ENCODE measurements around the gene HOTAIR.
A peak's percentile ranks its signal among the peaks of the same experiment; 100 is the strongest.

Gene HOTAIR

DNA sequence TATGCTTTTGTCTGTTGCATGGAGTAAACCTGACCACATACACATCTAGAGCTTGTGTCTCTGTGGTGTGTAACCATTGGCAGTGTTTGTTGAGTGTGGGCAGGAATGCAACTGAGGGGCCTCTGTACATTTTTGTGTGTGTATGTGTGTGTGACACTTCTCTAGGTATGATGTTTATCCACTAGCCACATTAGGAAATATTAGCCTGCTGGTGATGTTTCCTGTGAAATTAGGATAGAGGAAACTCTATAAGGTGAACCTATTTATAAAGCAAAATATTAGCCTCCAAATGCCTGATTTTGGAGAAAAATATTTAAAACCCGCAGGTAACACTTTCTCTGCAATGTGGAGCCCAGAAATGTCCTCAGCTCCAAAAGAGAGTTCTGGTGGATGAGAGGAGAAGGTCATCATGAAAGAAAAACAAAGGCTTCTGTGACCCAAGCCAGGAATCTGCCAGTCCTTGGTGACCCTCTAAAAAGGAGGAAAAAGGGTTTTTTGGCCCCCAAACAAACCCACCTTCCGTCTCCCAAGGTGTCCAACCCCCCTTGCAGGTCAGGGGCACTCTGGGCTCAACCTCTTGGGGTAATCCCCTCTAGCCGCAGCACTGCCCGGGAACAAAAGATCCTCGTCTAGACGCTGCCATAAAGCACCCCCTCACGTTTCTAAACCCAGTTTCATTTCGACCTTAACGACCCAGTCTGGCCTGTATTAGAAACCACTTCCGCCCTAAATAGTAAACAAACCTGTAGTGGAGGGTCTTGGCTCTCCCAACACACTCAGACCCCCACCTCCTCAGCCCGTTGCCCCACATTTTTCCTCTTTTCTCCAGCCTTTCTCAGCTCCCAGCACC is 3.1 kb upstream of the HOTAIR start:
- Mint-ChIP-seq H3K4me1 (peaks cover 42% of the 10 kb centered on the region), H3K9me3 (no peaks in the 10 kb centered on the region), H3K4me3 (no peak overlapping the region), H3K27ac (no peak overlapping the region), H3K27me3 (peaks cover 98% of the 10 kb centered on the region)
- no peak for DNase-seq
- no peak for ATAC-seq

DNA sequence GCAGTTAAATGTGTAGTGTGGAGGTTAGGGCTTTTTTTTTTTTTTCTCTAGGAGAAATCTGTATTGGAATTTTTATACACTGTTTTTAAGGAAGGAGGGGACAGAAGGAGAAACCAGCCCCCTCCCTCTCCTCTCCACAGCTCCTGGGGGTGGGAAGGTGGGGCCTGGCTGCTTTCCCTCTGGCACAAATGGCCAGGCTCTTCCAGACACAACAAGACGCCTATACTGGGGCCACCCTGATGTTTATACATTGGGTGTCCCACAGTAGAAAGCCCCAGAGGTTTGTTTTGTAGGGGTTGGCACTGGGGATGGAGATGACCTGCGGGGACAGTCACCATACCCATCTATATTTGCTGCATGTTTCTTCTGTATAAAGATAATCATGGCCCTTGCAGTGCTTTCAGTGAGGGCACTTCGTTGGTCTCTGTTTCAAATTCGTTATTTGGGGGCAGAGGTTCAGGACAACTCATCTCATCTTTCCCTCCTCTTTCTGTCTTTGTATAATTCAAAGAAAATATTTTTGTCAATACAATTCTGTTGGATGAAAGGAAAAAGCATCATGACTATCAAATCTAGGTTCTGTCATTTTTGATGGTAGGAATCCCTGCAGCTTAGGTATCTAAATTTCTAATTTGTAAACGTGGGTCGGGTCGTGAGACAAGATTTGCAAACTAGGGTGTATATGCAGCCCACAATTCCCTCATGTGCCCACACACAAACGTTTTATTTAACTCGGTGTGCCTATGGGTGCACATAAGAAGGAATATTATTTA is 2.3 kb upstream of the HOTAIR start:
- ATAC-seq, result no peak
- Mint-ChIP-seq H3K9me3 (no peaks in the 10 kb centered on the region), H3K27me3 (peaks cover 98% of the 10 kb centered on the region), H3K4me1 (peaks cover 43% of the 10 kb centered on the region), H3K27ac (no peak overlapping the region), H3K4me3 (no peak overlapping the region)
- DNase-seq, result no peak

- Mint-ChIP-seq H3K9me3 (no peaks in the 10 kb centered on the region), H3K4me1 (peaks cover 43% of the 10 kb centered on the region), H3K27ac (no peak overlapping the region), H3K27me3 (peaks cover 98% of the 10 kb centered on the region), H3K4me3 (no peak overlapping the region)
- DNase-seq (no peak), ATAC-seq (no peak)
These were observed 1.5 kb upstream of the HOTAIR start for GRCh38 chr12:53976172-53976822.

DNA sequence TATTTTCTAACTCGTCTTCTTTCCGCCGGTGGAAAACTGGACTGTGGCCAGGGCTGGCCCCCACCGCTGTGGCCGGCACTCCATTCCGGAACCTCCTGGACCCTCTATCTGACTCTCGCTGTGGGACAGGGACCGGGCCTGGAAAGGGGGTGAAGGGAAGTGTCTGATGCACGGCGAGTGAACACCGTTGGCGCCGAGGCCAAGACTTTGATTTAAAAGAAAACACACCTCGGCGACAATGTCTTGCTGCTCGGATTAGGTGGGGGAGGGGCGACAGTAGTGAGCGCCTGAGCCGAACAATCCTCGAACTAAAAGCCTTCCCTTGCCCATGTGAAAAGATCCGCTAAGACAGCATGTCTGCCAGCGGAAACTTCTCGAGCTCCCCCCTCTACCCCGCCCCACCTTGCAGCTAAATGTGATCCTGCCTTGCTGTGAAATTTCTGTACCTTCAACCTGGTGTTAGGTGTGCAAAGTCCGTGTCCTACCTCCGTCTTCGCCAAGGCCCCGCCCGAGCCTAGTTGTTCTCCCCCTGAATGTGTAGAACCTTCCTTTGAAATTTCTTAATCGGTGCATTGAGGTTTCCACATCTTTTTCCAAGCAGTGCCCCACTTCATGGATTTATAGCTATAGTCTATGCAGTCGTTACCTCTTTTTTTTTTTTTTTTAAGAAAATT is 862 bp upstream of the HOTAIR start:
- no peak for ATAC-seq
- H3K4me1 Mint-ChIP-seq, result peaks cover 39% of the 10 kb centered on the region
- H3K27me3 Mint-ChIP-seq, result peaks cover 98% of the 10 kb centered on the region
- no peak for DNase-seq
- peak overlapping the region in 1 of 2 donors; percentile 72 for H3K27ac Mint-ChIP-seq
- peak overlapping the region; percentile 46 to 61 for H3K4me3 Mint-ChIP-seq
- no peaks in the 10 kb centered on the region for H3K9me3 Mint-ChIP-seq

- no peak for ATAC-seq
- Mint-ChIP-seq H3K4me1 (peaks cover 33% of the 10 kb centered on the region), H3K27ac (no peak overlapping the region), H3K9me3 (no peaks in the 10 kb centered on the region), H3K4me3 (peak overlapping the region; percentile 36 to 82), H3K27me3 (peaks cover 98% of the 10 kb centered on the region)
- no peak for DNase-seq
These were observed 314 bp upstream of the HOTAIR start for GRCh38 chr12:53975064-53975471.

GRCh38 chr12:53973236-53974042 is 1.3 kb downstream of the HOTAIR start:
- Mint-ChIP-seq H3K4me1 (peaks cover 33% of the 10 kb centered on the region), H3K27me3 (peaks cover 98% of the 10 kb centered on the region), H3K4me3 (peak overlapping the region; percentile 75 to 82), H3K27ac (peak overlapping the region in 1 of 2 donors; percentile 90), H3K9me3 (no peaks in the 10 kb centered on the region)
- ATAC-seq, result no peak
- no peak for DNase-seq

GRCh38 chr12:53972722-53973235 is 2.0 kb downstream of the HOTAIR start, which contains the start of gene HOXC11:
TSS of gene HOXC11 (plus strand) at chr12:53973126. CDS start at chr12:53973242, 116 bp downstream.
- H3K27ac Mint-ChIP-seq, result peak within 1 kb of the TSS in 1 of 2 donors; percentile 90
- peaks cover 38% of the 10 kb centered on the region for H3K4me1 Mint-ChIP-seq
- H3K4me3 Mint-ChIP-seq, result peak within 1 kb of the TSS; percentile 75 to 82
- H3K9me3 Mint-ChIP-seq, result no peaks in the 10 kb centered on the region
- H3K27me3 Mint-ChIP-seq, result peaks cover 98% of the 10 kb centered on the region
- no peak for DNase-seq
- ATAC-seq, result no peak

DNA sequence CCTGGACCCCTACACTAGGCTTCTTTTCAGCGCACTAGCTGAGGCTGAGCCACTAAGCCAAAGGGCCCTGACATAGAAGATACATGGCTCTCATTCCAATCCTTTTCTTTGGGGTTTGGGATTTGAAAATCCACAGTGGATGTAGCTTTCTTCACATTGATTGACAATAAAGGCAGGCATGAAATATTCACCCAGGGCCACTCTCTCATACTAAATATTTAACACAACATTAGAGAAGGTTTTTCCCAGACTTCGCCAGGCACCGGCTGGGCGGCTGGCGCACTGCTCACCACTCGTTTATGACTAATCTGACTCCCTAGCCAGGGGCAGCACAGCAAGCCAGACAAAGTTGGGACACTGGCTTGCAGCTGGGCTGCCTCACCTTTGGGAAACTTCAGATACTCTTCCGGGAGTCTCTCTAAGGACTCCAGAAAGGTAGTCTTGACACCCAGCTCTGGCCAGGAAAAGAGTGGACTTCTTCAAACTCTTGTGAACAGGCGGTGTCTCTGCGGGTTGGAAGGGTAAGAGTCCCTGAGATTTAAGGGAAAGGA is 2.5 kb downstream of the HOTAIR start:
- Mint-ChIP-seq H3K4me3 (no peak overlapping the region), H3K27ac (peak overlapping the region in 1 of 2 donors; percentile 6), H3K9me3 (no peaks in the 10 kb centered on the region), H3K27me3 (peaks cover 98% of the 10 kb centered on the region), H3K4me1 (peaks cover 38% of the 10 kb centered on the region)
- DNase-seq, result no peak
- ATAC-seq, result no peak

DNA sequence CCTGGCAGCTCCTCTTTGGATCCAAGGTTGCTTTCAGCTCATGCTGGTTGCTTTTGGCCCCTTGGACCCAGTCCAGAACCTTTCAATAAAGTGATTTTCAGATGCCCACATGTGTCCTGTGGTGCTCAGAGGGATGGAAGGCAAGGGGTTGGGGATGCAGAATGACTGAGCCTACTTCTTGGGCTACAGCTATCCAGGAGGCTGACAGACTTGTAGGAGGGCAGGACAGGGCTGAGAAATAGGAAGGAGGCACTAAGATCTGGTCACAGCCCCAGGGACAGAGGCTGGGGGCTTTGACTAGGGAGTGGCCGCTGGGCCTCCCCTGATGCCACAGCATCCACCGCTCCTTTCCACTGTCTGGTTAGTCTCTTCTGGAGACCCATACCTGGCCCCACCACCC is 3.1 kb downstream of the HOTAIR start:
- peaks cover 98% of the 10 kb centered on the region for H3K27me3 Mint-ChIP-seq
- no peak for DNase-seq
- no peak overlapping the region for H3K27ac Mint-ChIP-seq
- H3K4me1 Mint-ChIP-seq, result peaks cover 41% of the 10 kb centered on the region
- ATAC-seq, result no peak
- no peak overlapping the region for H3K4me3 Mint-ChIP-seq
- no peaks in the 10 kb centered on the region for H3K9me3 Mint-ChIP-seq

- Mint-ChIP-seq H3K9me3 (no peaks in the 10 kb centered on the region), H3K4me1 (peaks cover 47% of the 10 kb centered on the region), H3K27ac (no peak overlapping the region), H3K27me3 (peaks cover 98% of the 10 kb centered on the region), H3K4me3 (no peak overlapping the region)
- no peak for DNase-seq
- no peak for ATAC-seq
These were observed 3.6 kb downstream of the HOTAIR start for GRCh38 chr12:53971129-53971528.

- Mint-ChIP-seq H3K9me3 (no peaks in the 10 kb centered on the region), H3K27me3 (peaks cover 98% of the 10 kb centered on the region), H3K27ac (no peak overlapping the region), H3K4me1 (peaks cover 47% of the 10 kb centered on the region), H3K4me3 (no peak overlapping the region)
- ATAC-seq (no peak), DNase-seq (no peak)
These were observed 4.3 kb downstream of the HOTAIR start for GRCh38 chr12:53970451-53970850.

DNA sequence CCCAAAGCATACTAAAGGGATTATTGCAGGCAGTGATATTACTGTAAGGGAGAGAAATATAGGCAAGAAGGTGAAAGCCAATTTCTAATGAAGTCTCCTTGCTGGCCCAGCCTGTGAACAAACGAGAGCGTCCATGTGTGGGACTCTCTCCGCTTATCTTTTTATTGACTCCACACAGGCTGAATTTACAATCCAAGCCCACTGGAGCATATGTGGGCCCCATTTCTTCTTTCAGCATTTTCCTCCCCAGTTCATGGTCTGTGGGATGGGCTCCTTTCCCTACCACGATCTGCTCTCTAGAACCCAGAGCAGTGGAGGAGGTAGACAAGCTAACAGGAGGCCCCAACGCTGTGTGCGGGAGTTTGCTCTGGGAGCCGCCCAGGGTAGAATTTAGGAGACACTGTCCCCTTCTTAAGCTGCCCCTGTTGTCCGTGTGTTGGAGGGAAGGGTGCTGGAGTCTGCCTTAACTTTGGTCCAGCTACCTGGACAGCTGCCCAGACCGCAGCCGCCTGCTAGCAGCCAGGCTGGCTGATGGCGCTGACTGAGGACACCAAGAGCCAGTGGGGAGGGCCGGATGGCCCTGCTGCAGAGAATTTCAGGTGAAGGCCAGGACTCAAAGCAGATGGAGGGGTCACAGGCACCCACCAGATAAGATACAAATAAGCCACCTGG is 5.0 kb downstream of the HOTAIR start:
- H3K27ac Mint-ChIP-seq, result no peak overlapping the region
- H3K4me1 Mint-ChIP-seq, result peaks cover 45% of the 10 kb centered on the region
- DNase-seq (no peak), ATAC-seq (no peak)
- H3K27me3 Mint-ChIP-seq, result peaks cover 98% of the 10 kb centered on the region
- no peaks in the 10 kb centered on the region for H3K9me3 Mint-ChIP-seq
- H3K4me3 Mint-ChIP-seq, result no peak overlapping the region

DNA sequence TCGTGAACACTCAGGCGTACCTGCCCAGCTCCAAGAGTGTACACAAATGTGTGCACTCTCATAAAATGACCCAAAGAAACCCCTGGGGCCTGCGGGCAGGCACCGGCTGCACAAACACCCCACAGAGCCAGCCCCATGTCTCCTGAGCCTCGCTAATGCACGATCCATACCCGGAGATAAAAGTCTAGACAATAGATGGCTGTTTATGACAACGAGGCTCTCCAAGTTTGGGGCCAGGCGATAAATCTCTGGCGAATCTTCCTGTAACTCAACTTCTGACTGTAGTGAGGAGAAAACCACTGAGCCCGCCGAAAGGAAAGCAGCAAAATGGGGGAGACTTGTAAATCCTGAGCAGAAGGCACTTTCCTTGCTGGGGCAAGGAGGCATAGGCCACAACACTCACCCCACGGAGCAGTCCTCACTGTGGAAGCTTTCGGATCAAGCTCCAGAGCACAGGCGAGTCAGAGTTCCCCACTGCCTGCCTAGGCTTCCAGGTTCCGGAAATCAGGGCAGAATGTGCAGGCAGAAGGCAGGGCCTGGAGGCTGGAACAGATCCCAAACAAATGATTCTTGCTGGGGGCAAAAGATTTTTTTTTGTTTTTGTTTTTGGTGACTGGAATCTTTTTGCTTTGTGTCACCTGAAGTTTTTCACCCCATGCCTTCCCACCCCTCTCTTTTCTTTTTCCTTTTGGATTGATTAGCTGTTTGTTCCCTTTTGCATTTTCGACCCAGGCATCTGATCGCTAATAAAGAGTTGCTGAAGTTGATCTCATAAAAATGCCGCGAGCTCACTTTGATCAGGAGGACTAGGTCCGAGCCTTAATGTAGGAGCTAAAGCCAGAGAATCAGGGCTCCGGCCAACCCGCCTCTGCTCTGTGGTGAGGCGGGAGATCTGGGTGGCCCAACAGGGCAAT is 6.3 kb downstream of the HOTAIR start:
- DNase-seq (no peak), ATAC-seq (no peak)
- Mint-ChIP-seq H3K9me3 (no peaks in the 10 kb centered on the region), H3K4me3 (no peak overlapping the region), H3K27ac (no peak overlapping the region), H3K27me3 (peaks cover 100% of the 10 kb centered on the region), H3K4me1 (peaks cover 46% of the 10 kb centered on the region)
